ENCODE data around the gene BICRAL. TPM values are rescaled to one million over a fixed set of nuclear protein-coding genes. Genes with fewer than 3 reads are reported as not detected.

Gene BICRAL
- total and polyA plus RNA-seq, 9 of the 15 experiments (the other 6 are each of a cell fraction or from before 2014, with no cell fraction given), result 1.2 to 11.9 (median 5.6) TPM

DNA sequence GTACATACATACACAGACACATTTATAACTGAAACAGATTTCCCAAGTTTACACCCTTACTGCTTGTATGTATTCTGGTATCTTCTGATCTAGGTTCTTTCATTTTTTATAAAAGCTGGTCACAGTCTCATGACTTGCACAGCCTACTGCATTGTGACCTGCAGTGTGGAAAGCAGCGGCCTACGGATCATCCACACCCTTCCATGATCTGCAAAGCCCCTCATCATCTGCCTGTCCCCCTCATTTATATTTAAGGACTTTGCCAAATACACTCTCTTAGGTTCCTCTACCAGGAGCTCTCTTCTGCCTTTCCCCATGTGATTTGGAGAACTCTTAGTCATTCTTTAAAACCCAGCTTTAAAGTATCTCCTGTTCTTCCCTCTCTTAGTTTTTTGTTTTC, 12.0 kb upstream of the BICRAL start:
- Histone ChIP-seq H3K36me3 (ENCODE audit: control insufficient read depth, insufficient read depth, low read length) (no peaks in the 10 kb centered on the region), H3K27me3 (ENCODE audit: control insufficient read depth in 2 of 2, insufficient read depth in 2 of 2, low read length in 2 of 2) (no peaks in the 10 kb centered on the region), H3K4me3 (no peak overlapping the region), H3K79me2 (ENCODE audit: control insufficient read depth, insufficient read depth, low read length) (no peaks in the 10 kb centered on the region), H3K9me3 (replicated peaks; ENCODE audit: control insufficient read depth, insufficient read depth, low read depth, low read length) (no peaks in the 10 kb centered on the region), H3K4me2 (ENCODE audit: insufficient read depth, low read length) (no peak overlapping the region), H3K9me1 (ENCODE audit: control insufficient read depth, insufficient read depth, low read length) (no peaks in the 10 kb centered on the region), H4K20me1 (replicated peaks; ENCODE audit: control insufficient read depth, insufficient read depth, low read length) (no peaks in the 10 kb centered on the region; the same call in 1 of the 2 replicates), H3K27ac (ENCODE audit: extremely low read depth, low read depth, low read length) (no peak overlapping the region), H3K4me1 (replicated peaks in 1 of 2; ENCODE audit: control insufficient read depth in 2 of 2, insufficient read depth in 2 of 2, low read length in 2 of 2) (peaks cover 0 to 4% of the 10 kb centered on the region in 2 experiments; a peak in 1 of 5 replicates), H2AFZ (ENCODE audit: low read depth, low read length) (no peak overlapping the region), H3K9ac (ENCODE audit: insufficient read depth in 1 of 2, low read depth in 2 of 2, low read length in 2 of 2) (no peak overlapping the region)
- ChIA-PET CTCF (ENCODE audit: low intra/inter-chr PET ratio) (no interaction called here), POLR2A (interaction anchor here (0.7 to 2.9 kb wide), 8 partner anchors 9 to 205 kb away, joined by 3 to 14 read pairs (median 9); partner anchors contain the start of genes BICRAL and TBCC)
- DNase-seq (ENCODE audit: extremely low read depth in 1 of 4, low spot score in 3 of 4) (no peak), FAIRE-seq (no peak), ATAC-seq (no peak)
- intact Hi-C loops (cut with micrococcal nuclease), result no loop called here
- no peak for TF ChIP-seq MXI1 (IDR thresholded peaks at IDR 0.05; ENCODE audit: low read depth, low read length)
- no peak for TF ChIP-seq DDX20 (tag; IDR thresholded peaks at IDR 0.05; ENCODE audit: low read depth)
- no peak for TF ChIP-seq SAP30 (IDR thresholded peaks at IDR 0.05; ENCODE audit: borderline replicate concordance, insufficient read depth, low read depth, low read length, poor library complexity, severe bottlenecking)
- no peak for TF ChIP-seq GATA2 (CRISPR knock-in tag; IDR thresholded peaks at IDR 0.05)
- TF ChIP-seq EGR1 (conservative IDR thresholded peaks at IDR 0.05), result no peak
- TF ChIP-seq, protein P1, sequence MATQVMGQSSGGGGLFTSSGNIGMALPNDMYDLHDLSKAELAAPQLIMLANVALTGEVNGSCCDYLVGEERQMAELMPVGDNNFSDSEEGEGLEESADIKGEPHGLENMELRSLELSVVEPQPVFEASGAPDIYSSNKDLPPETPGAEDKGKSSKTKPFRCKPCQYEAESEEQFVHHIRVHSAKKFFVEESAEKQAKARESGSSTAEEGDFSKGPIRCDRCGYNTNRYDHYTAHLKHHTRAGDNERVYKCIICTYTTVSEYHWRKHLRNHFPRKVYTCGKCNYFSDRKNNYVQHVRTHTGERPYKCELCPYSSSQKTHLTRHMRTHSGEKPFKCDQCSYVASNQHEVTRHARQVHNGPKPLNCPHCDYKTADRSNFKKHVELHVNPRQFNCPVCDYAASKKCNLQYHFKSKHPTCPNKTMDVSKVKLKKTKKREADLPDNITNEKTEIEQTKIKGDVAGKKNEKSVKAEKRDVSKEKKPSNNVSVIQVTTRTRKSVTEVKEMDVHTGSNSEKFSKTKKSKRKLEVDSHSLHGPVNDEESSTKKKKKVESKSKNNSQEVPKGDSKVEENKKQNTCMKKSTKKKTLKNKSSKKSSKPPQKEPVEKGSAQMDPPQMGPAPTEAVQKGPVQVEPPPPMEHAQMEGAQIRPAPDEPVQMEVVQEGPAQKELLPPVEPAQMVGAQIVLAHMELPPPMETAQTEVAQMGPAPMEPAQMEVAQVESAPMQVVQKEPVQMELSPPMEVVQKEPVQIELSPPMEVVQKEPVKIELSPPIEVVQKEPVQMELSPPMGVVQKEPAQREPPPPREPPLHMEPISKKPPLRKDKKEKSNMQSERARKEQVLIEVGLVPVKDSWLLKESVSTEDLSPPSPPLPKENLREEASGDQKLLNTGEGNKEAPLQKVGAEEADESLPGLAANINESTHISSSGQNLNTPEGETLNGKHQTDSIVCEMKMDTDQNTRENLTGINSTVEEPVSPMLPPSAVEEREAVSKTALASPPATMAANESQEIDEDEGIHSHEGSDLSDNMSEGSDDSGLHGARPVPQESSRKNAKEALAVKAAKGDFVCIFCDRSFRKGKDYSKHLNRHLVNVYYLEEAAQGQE (IDR thresholded peaks at IDR 0.05; ENCODE audit: borderline replicate concordance), result no peak
- TF ChIP-seq, protein P1 (CRISPR knock-in tag; IDR thresholded peaks at IDR 0.05; ENCODE audit: low read depth), result no peak
- no peak for TF ChIP-seq ZZZ3 (IDR thresholded peaks at IDR 0.05)
- TF ChIP-seq FIP1L1 (IDR thresholded peaks at IDR 0.05; ENCODE audit: low read depth, low read length, poor library complexity, severe bottlenecking), result no peak
- no TSS peak for BruUV-seq (replicated peaks)
- WGBS (ENCODE audit: insufficient coverage, low coverage, missing lambda C conversion rate), result 45% methylated on average over 2 of the region's 2 CpGs
- in situ Hi-C loops (cut with MboI), result no loop called here

Data from K562 (cell line).